Chondrocyte (in vitro differentiated cells): ENCODE data around the gene VOPP1. TPM values are rescaled to one million over a fixed set of nuclear protein-coding genes. Genes with fewer than 3 reads are reported as not detected.

Experiments used
- DNase-seq: peaks from one replicate; pipeline ENCODE4 v3.0.0; 2021; ENCODE audit warnings: mixed read lengths, low spot score
- H3K27ac Mint-ChIP-seq: one replicate; pipeline ENCODE4 v1.8.0; 2021; ENCODE audit warnings: mild to moderate bottlenecking, moderate library complexity, mixed read lengths; ENCODE audit not compliant: unreplicated experiment
- H3K27me3 Mint-ChIP-seq: 2 replicates; pipeline ENCODE4 v1.8.0; 2021; ENCODE audit warnings: low read depth, mixed read lengths
- H3K36me3 Mint-ChIP-seq: 2 replicates; pipeline ENCODE4 v1.8.0; 2021; ENCODE audit warnings: low read depth, mixed read lengths
- H3K4me1 Mint-ChIP-seq: 2 replicates; pipeline ENCODE4 v1.8.0; 2021; ENCODE audit warnings: low read depth, mild to moderate bottlenecking, mixed read lengths
- H3K4me3 Mint-ChIP-seq: one replicate; pipeline ENCODE4 v1.8.0; 2021; ENCODE audit warnings: mild to moderate bottlenecking, moderate library complexity, mixed read lengths; ENCODE audit not compliant: unreplicated experiment
- H3K9me3 Mint-ChIP-seq: 2 replicates; pipeline ENCODE4 v1.8.0; 2021; ENCODE audit warnings: low read depth, mixed read lengths
- CTCF ChIP-seq: fragments of 200-600 bp; sonication (generic); IDR thresholded peaks from 2 replicates; pipeline ENCODE4 v1.5.0; 2021; ENCODE audit warnings: antibody characterized with exemption, mild to moderate bottlenecking, moderate library complexity
- total RNA-seq: library from RNA; stranded (reverse); gene quantifications from 3 replicates; pipeline ENCODE4 v1.2.1, GENCODE V29; 2021

Gene VOPP1
- total RNA-seq, 1 donor from 2014 or later = 69.2 TPM

- no peak overlapping the region for H3K4me3 Mint-ChIP-seq
- peak overlapping the region; percentile 9 for H3K27ac Mint-ChIP-seq
- no peak for TF ChIP-seq CTCF
- no peak for DNase-seq
- no peaks in the 10 kb centered on the region for H3K36me3 Mint-ChIP-seq
- H3K27me3 Mint-ChIP-seq = no peaks in the 10 kb centered on the region
- H3K9me3 Mint-ChIP-seq = no peaks in the 10 kb centered on the region
- H3K4me1 Mint-ChIP-seq = peaks cover 38% of the 10 kb centered on the region
These were observed 130.4 kb downstream of the VOPP1 start for GRCh38 chr7:55441774-55442522.

- no peaks in the 10 kb centered on the region for H3K27me3 Mint-ChIP-seq
- no peaks in the 10 kb centered on the region for H3K9me3 Mint-ChIP-seq
- no peak overlapping the region for H3K27ac Mint-ChIP-seq
- no peak overlapping the region for H3K4me3 Mint-ChIP-seq
- no peaks in the 10 kb centered on the region for H3K36me3 Mint-ChIP-seq
- peaks cover 32% of the 10 kb centered on the region for H3K4me1 Mint-ChIP-seq
- DNase-seq = no peak
- TF ChIP-seq CTCF = no peak
These were observed 131.3 kb downstream of the VOPP1 start for GRCh38 chr7:55441002-55441401.

- peaks cover 32% of the 10 kb centered on the region for H3K4me1 Mint-ChIP-seq
- no peak for TF ChIP-seq CTCF
- no peak overlapping the region for H3K27ac Mint-ChIP-seq
- DNase-seq = no peak
- no peak overlapping the region for H3K4me3 Mint-ChIP-seq
- H3K9me3 Mint-ChIP-seq = no peaks in the 10 kb centered on the region
- H3K36me3 Mint-ChIP-seq = no peaks in the 10 kb centered on the region
- no peaks in the 10 kb centered on the region for H3K27me3 Mint-ChIP-seq
These were observed 132.1 kb downstream of the VOPP1 start for GRCh38 chr7:55440040-55440690.

GRCh38 chr7:55439627-55440026, 132.7 kb downstream of the VOPP1 start:
- Mint-ChIP-seq H3K27ac (no peak overlapping the region), H3K4me1 (peaks cover 32% of the 10 kb centered on the region), H3K4me3 (no peak overlapping the region), H3K27me3 (no peaks in the 10 kb centered on the region), H3K36me3 (no peaks in the 10 kb centered on the region), H3K9me3 (no peaks in the 10 kb centered on the region)
- TF ChIP-seq CTCF = no peak
- DNase-seq = no peak

- H3K4me1 Mint-ChIP-seq = peaks cover 32% of the 10 kb centered on the region
- no peaks in the 10 kb centered on the region for H3K36me3 Mint-ChIP-seq
- H3K9me3 Mint-ChIP-seq = no peaks in the 10 kb centered on the region
- no peak overlapping the region for H3K4me3 Mint-ChIP-seq
- no peak for DNase-seq
- no peaks in the 10 kb centered on the region for H3K27me3 Mint-ChIP-seq
- no peak for TF ChIP-seq CTCF
- no peak overlapping the region for H3K27ac Mint-ChIP-seq
These were observed 133.4 kb downstream of the VOPP1 start for GRCh38 chr7:55438757-55439525.
